COR-L47 (cell line): ENCODE results near the gene UBE2C.
A peak's percentile ranks its signal among the peaks of the same experiment; 100 is the strongest.

Experiments
- DNase-seq: peaks from one replicate; lab custom pipeline; 2025; lab: John Stamatoyannopoulos, UW

UBE2C gene

DNA sequence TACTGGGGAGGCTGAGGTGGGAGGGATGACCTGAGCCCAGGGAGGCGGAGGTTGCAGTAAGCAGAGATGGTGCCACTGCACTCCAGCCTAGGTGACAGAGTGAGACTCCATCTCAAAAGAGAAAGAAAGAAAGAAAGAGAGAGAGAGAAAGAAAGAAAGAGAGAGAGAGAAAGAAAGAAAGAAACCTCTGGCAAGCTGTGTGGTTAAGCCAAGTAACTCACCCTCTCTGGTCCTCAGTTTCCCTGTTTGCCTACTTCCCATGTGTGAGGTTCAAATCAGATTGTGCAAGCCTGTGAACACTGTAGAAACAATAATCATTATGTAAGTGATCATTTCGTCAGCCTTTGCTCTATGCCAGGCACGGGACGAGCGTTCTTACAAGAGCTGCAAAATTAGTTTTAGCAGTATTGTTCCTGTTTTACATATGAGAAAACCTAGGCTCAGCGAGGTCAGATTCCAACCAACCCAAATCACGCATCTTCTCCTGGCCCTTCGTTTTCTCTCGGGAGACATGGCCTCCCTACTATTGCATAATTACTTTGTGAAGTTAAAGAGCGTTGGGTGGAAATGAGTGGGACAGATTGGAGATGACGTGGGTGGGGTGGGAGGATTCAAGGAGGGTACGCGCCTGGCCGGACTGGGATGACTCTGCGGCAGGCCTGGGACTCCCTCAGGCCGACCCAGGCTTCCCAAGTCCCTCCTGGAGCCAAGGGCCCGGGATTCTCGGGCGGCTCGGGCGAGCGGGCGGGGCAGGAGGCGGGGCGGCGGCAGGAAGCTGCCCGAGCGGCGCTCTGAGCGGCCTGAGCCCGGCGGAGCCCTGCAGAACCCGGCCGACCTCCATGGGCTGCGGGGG is 20.8 kb downstream of the UBE2C start, which contains the start of gene SNX21:
TSS of gene SNX21 (plus strand) at position 770 of the 853 bp plus-strand sequence. CDS start 121 bp downstream, outside the sequence.
- DNase-seq = no peak

GRCh38 chr20:45833883-45834796 is 21.7 kb downstream of the UBE2C start:
- no peak for DNase-seq

DNA sequence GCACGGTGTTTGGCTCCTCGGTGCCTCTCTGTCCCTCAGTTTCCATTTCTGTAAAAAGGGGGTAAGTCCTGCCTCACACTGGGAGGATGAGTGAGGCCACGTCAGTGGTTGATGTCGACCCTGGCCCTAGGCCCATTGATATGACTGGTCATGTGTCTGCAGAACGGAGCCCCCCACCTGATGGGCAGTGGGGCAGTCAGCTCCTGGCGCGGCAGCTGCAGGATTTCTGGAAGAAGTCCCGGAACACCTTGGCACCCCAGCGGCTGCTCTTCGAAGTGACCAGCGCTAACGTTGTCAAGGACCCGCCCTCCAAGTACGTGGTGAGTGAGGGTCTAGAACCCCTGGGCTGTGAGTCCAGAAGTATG is 22.3 kb downstream of the UBE2C start:
- no peak for DNase-seq

GRCh38 chr20:45835329-45835765 is 22.9 kb downstream of the UBE2C start:
- no peak for DNase-seq

GRCh38 chr20:45835825-45836224 is 23.4 kb downstream of the UBE2C start:
- DNase-seq = no peak

- no peak for DNase-seq
Measured at GRCh38 chr20:45836841-45837240, 24.4 kb downstream of the UBE2C start.

DNA sequence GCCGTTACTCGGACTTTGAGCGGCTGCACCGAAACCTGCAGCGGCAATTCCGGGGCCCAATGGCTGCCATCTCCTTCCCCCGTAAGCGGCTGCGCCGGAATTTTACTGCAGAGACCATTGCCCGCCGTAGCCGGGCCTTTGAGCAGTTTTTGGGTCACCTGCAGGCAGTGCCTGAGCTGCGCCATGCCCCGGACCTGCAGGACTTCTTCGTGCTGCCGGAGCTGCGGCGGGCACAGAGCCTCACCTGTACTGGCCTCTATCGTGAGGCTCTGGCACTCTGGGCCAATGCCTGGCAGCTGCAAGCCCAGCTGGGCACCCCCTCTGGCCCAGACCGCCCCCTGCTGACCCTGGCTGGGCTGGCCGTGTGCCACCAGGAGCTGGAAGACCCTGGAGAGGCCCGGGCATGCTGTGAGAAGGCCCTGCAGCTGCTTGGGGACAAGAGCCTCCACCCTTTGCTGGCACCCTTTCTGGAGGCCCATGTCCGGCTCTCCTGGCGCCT is 28.3 kb downstream of the UBE2C start:
- DNase-seq = no peak

DNA sequence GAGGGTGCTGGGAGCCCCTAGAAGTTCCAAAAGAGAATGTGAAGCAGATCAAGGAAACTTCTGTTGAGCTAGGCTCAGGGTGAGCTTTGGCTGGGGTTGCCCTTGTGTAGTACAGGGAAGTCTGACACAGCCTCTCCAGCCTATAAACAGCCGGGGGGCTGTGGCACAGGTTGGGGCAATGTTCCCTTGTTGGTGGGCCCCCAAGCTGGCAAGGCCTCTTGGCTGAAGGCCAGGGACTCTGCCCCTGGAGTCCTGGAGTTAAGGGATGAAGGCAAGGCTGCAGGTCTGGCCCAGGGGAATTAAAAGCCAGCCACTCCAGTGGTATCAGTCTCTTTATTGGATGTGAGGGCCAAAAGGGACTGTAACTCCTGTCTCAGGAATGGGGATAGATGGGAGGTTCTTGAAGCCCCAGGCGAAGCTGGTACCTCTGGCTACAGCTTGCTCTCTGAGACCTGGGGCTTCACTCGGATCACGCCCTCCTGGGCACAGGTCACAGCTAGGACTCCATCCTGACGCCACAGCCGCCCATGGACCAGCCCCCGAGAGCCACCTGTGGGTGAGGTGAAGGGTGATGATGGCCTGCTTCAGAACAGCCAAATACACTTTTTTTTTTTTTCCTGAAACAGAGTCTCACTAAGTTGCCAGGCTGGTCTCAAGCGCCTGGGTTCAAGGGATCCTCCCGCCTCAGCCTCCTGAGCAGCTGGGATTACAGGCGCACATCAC is 29.1 kb downstream of the UBE2C start:
- DNase-seq = no peak

DNA sequence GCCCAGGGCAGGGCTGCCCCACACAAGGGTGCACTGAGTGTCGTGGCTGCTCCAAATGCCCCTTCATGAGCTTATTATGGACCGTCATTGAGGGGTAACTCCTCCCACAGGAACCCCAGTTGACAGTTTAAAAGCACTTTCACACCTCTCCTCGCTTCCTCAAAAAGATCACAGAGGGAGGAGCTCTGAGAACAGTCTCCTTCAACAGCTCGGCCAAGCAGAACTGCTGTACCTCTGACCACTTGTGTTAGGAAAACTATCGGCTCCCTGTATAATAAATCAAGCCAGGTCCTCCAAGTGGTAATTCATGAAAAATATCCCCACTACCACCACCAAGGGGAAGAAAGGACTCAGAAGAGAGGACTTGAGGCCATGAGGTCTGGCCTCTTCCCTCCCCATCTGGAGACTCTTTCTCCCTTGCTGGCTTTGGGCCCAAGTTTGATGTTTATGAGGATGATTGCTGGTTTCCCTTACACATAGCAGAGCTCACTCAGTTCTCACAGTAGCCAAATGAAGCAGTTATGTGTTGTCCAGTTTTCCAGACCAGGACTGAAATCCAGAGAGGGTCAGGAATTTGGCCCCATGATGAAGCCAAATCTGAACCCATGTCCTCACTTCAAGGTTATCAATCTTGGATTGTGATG is 29.8 kb downstream of the UBE2C start:
- DNase-seq = no peak

GRCh38 chr20:45843506-45843905 is 31.1 kb downstream of the UBE2C start:
- no peak for DNase-seq

DNA sequence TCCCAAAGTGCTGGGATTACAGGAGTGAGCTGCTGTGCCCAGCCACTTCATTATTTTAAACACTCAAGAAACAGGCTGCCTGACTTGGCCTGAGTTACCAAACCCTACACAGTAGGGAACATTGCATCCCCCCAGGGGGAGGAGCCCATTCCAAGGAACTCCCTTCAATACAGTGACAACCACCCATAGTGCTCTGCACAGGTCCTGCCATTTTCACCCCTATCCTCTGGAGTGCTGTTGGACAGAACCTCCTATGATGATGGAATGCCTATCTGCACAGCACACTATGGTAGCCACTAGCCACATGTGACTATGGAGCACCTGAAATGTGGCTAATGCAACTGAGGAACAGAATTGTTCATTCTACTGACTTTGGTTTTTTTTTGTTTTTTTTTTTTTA is 33.0 kb downstream of the UBE2C start:
- DNase-seq = no peak

DNA sequence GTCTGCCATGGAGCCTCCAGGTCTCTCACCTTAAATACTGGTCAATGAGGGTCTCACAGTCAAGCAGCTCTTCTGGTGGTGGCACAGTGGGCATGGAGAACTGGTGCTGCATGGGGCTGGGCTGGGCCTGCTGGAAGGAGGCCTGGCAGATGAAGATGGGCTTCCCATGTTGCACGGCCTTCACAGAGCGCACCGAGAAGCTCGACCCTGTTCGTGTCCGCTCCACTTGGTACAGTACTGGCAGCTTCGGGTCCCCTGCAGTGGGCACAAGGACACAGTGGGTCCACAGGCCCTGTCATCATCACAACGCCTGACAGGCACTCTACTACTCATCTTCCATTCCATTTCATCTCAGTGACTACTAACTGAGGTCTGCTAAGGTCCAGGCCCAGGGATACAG is 36.0 kb downstream of the UBE2C start:
- DNase-seq = no peak

DNA sequence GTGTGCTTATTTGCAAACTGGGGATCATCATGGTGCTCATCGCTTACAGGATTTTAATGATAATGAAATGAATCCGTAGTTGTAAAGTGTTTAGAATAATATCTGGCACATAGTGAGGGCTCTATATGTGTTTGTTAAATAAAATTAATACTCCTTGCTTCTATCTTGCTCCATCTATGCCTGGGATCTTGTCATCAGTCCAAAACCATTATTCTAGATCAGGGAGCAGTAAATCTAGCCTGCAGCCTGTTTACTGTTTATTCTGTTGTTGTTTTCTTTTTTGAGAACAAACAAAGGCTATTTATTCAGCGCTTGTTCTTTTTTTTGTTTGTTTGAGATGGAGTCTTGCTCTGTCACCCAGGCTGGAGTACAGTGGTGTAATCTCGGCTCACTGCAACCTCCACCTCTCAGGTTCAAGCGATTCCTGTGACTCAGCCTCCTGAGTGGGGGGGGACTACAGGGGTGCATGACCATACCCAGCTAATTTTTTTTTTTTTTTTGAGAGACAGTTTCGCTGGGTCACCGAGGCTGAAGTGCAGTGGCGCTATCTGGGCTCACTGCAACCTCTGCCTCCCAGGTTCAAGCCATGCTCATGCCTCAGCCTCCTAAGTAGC is 36.6 kb downstream of the UBE2C start:
- no peak for DNase-seq

GRCh38 chr20:45850238-45850637 is 37.8 kb downstream of the UBE2C start:
- no peak for DNase-seq

GRCh38 chr20:45850926-45851325 is 38.5 kb downstream of the UBE2C start:
- no peak for DNase-seq

DNA sequence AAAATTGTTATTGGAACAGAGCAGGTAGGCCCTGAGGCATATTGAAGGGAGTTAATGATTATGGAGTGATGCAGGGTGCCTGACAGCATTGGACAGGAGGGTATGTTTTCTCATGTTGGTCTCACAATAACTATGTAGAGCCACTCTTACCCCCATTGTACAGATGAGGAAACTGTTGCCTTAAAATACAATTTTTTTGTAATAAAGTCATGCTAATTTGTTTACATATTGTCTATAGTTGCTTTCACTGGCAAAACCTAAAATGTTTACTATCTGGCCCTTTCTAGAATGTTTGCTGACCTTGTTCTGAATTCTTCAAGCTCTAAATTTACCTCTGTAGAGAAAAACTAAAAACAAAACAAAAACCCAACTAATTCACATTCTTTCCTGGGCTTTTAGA is 39.1 kb downstream of the UBE2C start:
- DNase-seq = no peak

DNA sequence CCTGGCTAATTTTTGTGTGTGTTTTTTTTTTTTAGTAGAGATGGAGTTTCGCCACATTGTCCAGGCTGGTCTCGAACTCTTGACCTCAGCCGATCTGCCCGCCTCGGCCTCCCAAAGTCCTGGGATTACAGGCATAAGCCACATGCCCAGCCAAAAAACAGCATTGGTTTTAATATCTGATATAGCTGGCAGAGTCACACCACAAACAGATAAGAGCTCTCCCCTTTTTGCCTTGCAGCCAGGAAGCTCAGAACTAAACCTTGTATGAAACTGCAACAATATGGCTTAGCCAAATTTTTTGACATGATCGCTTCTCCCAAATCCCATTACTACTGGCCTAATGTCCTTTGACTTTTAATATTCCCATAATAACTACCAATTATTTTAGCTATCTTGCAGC is 39.9 kb downstream of the UBE2C start:
- DNase-seq = no peak

GRCh38 chr20:45853484-45853883 is 41.0 kb downstream of the UBE2C start:
- no peak for DNase-seq

- DNase-seq = peak; percentile 100
Measured at GRCh38 chr20:45857114-45857881, 44.9 kb downstream of the UBE2C start, which contains the start of the genes ACOT8 and ZSWIM3. Gene ACOT8 (minus strand): TSS chr20:45857392. CDS start chr20:45857315, 77 bp downstream. Gene ZSWIM3 (plus strand): TSS chr20:45857614. CDS start chr20:45857826, 212 bp downstream.

GRCh38 chr20:45857882-45858216 is 45.4 kb downstream of the UBE2C start:
- peak; percentile 39 for DNase-seq
